Hematopoietic multipotent progenitor cell treated with erythropoietin and hydrocortisone succinate and interleukin-3 and kit ligand, for 17 days (in vitro differentiated cells): ENCODE results near the gene CMTM7.
A peak's percentile ranks its signal among the peaks of the same experiment; 100 is the strongest.
"Not testable (repeated sequence)": the region's sequence is repeated elsewhere in the genome, so short reads cannot be mapped to it uniquely, and the experiment has no call there.

ENCODE experiments used
- DNase-seq: peaks from one replicate; pipeline ENCODE4 v3.0.0-alpha.2; 2015; ENCODE audit warnings: low spot score

Gene CMTM7

GRCh38 chr3:32460817-32461496 is 69.3 kb downstream of the CMTM7 start:
- DNase-seq = not testable (repeated sequence)

DNA sequence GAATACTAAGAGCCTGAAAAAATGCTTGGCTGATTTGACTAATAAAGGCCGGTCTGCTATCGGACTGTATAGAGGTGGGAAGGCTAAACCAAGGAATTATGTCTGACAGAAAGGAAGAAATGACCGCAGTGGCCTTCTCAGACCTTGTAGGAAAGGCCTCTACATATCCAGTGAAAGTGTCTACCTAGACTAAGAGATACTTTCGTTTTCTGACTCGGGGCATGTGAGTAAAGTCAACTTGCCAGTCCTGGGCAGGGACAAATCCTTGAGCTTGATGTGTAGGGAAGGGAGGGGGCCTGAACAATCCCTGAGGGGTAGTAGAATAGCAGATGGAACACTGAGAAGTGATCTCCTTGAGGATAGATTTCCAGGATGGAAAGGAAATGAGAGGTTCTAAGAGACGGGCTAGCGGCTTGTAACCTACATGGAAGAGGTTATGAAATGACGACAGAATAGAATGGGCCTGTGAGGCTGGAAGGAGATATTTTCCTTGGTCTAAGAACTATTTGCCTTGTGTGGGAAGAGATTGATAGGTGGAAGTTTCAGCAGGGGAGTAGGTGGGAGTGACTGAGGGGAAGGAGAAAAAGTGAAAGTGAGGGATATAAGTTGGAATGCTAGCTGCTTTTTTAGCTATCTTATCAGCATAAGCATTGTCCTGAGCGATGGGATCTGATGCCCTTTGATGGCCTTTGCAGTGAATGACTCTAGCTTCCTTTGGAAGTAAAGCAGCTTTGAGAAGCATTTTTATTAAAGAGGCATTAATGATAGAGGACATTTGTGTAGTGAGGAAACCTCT is 70.7 kb downstream of the CMTM7 start:
- not testable (repeated sequence) for DNase-seq

DNA sequence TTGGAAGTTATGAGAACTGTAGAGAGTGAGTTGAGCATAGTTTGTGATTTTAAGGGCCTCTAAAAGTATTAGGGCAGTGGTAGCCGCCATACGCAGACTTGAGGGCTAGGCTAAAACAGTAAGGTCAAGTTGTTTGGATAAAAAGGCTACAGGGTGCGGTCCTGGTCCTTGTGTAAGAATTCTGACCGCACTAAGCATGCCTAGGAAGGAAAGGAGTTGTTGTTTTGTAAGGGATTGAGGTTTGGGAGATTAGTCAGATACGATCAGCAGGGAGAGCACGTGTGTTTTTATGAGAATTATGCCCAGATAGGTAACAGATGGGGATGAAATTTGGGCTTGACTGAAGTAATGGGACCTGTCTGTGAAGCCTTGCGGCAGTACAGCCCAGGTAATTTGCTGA is 71.8 kb downstream of the CMTM7 start:
- not testable (repeated sequence) for DNase-seq

DNA sequence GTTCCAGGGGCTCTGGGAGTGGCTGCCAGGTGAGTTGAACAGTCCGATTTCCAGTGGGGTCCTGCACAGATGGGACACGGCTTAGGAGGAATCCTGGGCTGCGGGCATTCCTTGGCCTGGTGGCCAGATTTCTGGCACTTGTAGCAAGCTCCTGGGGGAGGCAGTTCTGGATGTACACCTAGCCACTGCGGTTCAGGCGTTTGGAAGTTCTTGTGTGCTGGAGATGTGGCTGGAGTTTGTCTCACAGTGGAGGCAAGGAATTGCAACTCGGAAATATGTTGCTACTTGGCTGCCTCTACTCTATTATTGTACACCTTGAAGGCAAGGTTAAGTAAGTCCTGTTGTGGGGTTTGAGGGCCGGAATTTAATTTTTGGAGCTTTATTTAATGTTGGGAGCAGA is 73.1 kb downstream of the CMTM7 start:
- DNase-seq = not testable (repeated sequence)

- DNase-seq = not testable (repeated sequence)
These were observed 75.2 kb downstream of the CMTM7 start for GRCh38 chr3:32466808-32467207.

GRCh38 chr3:32467333-32468070 is 75.8 kb downstream of the CMTM7 start:
- peak; percentile 73 for DNase-seq

DNA sequence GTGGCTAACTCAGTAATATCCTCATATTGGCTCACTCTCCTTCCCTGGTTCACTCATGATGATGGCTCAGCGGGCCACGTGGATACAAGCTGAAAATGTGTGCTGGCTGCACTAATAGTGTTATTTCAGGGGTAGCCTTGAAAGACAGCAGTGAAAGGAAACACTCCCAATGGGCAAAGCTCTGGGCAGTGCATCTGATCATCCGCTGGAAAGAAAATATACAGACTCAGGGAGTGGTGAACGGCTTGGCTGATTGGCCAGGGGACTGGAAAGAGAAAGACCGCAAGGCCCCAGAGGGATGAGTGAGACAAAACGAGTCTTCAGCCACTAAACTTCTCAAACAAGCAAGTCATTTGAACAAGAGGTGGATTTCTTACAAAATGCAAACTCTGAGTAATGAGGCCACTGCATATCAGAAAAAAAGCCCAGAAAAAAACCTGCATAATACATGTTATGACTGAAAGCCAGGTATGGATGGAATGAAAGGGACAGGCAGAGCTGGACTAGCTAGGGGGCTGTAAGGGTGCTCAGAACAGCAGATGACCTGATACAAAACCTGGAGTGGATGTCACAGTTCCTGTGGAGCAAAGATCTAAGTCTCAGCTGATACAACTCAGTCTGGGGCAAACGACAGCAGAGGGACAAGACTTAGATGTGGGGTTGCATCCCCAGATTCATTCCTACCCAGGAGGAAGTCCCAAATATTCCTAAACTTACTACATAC is 77.7 kb downstream of the CMTM7 start:
- no peak for DNase-seq

GRCh38 chr3:32470362-32470761 is 78.7 kb downstream of the CMTM7 start:
- no peak for DNase-seq

DNA sequence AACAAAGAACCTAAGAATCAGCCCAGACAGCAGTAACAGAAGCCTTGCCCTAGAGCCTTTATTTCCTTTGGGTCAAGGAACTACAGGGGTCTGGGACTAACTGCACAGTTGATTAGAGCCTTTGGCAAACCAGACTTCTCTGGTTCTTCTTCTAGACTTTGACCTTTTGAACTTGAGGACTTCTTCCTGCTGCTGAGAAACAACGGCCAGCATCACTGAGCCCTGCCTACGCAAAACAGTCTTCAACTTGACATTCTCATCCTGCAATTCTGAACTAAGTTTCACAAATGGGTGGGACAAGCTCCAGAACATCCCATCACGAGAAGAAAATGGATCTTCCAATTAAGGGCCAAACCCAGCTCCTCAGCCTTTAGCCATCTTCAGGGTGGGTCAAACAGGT is 79.6 kb downstream of the CMTM7 start:
- DNase-seq = no peak

- not testable (repeated sequence) for DNase-seq
These were observed 80.5 kb downstream of the CMTM7 start for GRCh38 chr3:32472151-32472550.

GRCh38 chr3:32474201-32474600 is 82.5 kb downstream of the CMTM7 start:
- DNase-seq = no peak

- no peak for DNase-seq
These were observed 89.0 kb downstream of the CMTM7 start for GRCh38 chr3:32480604-32481003.

- DNase-seq = no peak
These were observed 90.4 kb downstream of the CMTM7 start for GRCh38 chr3:32481791-32482631.

GRCh38 chr3:32482693-32483092 is 91.0 kb downstream of the CMTM7 start:
- DNase-seq = no peak

- no peak for DNase-seq
These were observed 92.1 kb downstream of the CMTM7 start for GRCh38 chr3:32483772-32484171.

- no peak for DNase-seq
These were observed 92.8 kb downstream of the CMTM7 start for GRCh38 chr3:32484436-32484835.

- no peak for DNase-seq
These were observed 96.3 kb downstream of the CMTM7 start for GRCh38 chr3:32487781-32488473.

DNA sequence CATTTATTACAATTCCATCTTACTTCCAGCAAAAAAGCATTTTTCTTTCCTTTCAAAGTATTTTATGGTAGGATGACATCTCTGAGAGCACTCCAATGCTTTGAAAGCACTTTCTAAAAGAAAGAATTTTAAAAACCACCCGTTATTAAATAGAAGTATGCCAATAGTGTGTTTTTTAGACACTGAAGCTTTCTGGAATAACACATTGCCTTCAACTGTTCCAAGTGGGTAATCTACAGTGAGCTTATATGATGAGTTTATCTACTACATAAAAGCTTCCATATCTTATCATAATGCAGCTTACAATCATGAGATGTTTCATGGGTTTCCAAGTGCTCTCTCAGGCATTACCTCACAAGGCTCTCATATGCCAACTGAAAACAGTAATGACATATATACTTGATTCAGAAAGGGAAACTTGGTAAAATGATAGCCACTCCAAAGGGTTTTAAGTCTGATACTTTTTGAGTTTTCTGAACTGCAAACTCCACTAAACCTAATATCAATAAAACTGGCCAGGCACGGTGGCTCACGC is 96.9 kb downstream of the CMTM7 start:
- DNase-seq = no peak

- no peak for DNase-seq
These were observed 101.2 kb downstream of the CMTM7 start for GRCh38 chr3:32492684-32493436.
